GM12872 (cell line): ENCODE results near the gene ADAMTS3.

Experiments used
- CTCF ChIP-seq: IDR thresholded peaks from 3 replicates; pipeline ENCODE4 v1.5.1; 2011; ENCODE audit warnings: low read depth, mild to moderate bottlenecking, low read length, moderate library complexity; ENCODE audit not compliant: insufficient read depth

The ADAMTS3 gene

GRCh38 chr4:72320223-72320948 is 248.6 kb downstream of the ADAMTS3 start:
- no peak for TF ChIP-seq CTCF

GRCh38 chr4:72319601-72320021 is 249.4 kb downstream of the ADAMTS3 start:
- no peak for TF ChIP-seq CTCF

- no peak for TF ChIP-seq CTCF
Observed at GRCh38 chr4:72318421-72319170, 250.4 kb downstream of the ADAMTS3 start.

- no peak for TF ChIP-seq CTCF
Observed at GRCh38 chr4:72314869-72315268, 254.2 kb downstream of the ADAMTS3 start.

GRCh38 chr4:72313121-72313520 is 255.9 kb downstream of the ADAMTS3 start:
- TF ChIP-seq CTCF, result no peak

GRCh38 chr4:72312032-72312650 is 256.9 kb downstream of the ADAMTS3 start:
- no peak for TF ChIP-seq CTCF

GRCh38 chr4:72311291-72311690 is 257.7 kb downstream of the ADAMTS3 start:
- no peak for TF ChIP-seq CTCF
